GM21526 (cell line): ENCODE results near the gene ZNF385D.

Experiments
- ATAC-seq: cut with Tn5 transposase; IDR thresholded peaks from one replicate; pipeline ENCODE4 v1.9.1; 2021; ENCODE audit warnings: moderate library complexity; ENCODE audit not compliant: unreplicated experiment, low FRiP score

The ZNF385D gene

GRCh38 chr3:21466476-21466875 lies 284.5 kb downstream of the ZNF385D start:
- no peak for ATAC-seq

- no peak for ATAC-seq
Observed at GRCh38 chr3:21464746-21465145, 286.3 kb downstream of the ZNF385D start.

DNA sequence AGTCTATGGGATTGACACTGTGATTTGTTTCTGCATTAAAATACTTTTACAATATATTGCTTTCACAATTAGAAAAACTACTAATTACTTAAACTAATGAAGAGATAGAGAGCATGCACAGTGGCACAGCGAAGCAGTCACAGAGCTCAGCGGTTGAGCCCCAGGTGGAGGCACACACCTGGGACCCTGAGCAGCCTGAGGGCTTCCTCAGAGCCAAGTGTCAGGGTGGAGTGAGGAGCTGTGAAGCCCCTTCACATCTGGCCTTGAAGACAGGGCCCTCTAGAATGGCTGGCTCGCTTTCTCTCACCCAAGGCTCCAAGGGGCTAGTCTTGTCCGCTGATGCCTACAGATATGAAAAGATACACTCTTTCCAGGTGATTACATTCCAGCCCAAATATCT lies 287.7 kb downstream of the ZNF385D start:
- ATAC-seq: no peak

DNA sequence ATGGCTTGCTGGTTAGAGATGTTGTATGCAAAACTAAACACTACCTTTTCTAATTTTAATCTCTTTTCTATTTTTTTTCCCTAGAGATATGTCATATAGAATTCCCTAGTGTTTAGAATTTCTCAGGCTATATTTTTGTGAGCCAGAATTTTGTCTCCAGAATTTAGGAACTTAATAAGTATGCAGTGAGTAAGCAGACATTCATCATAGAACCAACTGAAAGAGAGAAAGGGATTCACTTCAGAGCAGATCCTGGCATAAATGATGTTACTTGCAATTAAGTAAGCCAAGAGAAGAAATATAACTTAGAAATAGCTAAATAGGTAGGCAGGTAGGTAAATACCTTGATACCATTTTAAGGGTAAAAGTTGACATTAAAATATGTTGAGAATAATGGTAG lies 288.9 kb downstream of the ZNF385D start:
- ATAC-seq: no peak

DNA sequence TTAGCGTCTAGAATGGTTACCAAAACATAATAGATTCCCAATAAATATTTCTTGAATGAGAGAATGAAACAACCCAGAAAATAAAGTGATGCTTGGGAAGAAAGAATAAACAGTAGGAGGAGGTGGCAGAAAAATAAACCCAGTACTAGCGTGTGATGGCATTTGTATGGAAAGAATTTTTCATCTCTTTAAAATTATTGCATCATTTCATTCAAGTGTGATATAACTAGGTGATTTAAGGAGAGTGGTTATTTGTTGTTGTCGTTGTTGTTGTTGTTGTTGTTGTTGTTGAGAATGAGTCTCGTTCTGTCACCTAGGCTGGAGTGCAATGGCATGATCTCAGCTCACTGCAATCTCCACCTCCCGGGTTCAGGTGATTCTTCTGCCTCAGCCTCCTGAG lies 293.9 kb downstream of the ZNF385D start:
- ATAC-seq: no peak

- ATAC-seq: no peak
Observed at GRCh38 chr3:21449738-21450137, 301.3 kb downstream of the ZNF385D start.

- ATAC-seq: no peak
Observed at GRCh38 chr3:21447476-21448151, 303.4 kb downstream of the ZNF385D start.

DNA sequence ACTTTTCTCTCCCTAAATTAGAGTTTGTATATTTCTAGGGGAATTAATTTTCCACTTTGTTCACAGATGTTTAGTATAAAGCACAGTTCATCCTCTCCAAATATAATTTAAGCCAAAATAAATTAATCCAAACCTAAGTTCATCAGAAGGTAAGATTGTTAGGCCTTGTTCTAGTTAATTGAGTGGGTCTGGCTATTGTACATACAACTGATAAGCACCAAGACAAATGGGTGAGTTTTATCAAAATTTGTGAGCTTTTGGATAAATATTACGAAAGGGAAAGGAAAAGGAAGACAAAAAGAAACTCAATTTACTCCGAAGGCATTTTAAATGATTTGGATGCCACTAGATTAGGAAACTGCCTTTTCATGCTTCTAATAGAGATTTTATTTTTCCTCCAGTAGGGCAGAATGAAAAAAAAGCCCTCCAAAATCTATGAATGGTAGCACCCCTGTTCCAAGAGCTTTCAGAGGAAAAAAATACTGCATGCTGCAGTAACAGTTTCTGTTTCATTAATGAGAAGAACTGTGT lies 304.0 kb downstream of the ZNF385D start:
- no peak for ATAC-seq

GRCh38 chr3:21446027-21446426 lies 305.0 kb downstream of the ZNF385D start:
- ATAC-seq: no peak

GRCh38 chr3:21441821-21442220 lies 309.2 kb downstream of the ZNF385D start:
- ATAC-seq: no peak

DNA sequence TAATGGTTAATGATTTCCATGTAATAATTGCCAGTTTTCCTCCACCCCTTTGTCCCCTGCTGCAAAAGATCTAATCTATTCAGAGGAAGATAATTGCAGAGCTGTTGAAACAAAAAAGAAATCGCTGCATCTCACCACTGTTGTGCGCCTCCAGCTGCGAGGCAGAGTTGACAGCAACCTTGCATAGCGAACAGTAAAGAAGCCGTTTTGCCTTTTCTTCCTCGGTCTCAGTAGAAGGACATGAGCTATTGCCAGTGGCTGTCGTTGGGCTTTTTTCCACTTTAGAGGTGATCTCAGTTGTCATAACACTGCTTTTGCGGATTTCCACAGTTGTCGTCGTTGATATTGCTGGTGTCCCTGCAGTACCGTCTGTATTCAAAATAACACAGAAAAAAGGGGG lies 314.2 kb downstream of the ZNF385D start:
- ATAC-seq: no peak

GRCh38 chr3:21435871-21436270 lies 315.1 kb downstream of the ZNF385D start:
- ATAC-seq: no peak

DNA sequence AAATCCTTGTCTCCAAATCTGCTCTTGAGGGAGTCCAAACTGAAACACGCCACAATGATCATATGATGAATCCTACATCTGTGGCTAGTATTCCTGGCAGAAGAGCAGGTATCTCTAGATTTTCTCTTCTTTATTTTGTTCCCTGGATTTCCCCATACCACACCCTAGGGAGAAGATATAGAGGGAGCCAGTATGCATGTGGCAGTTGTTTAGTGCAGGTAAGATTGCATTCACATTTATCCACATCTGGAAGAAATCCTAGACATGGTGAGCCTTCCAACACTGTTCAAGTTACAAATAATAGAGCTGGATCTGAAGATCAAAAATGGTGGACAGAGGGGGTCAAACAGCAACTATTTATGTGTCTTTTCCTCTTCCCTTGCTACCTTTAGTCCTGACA lies 316.7 kb downstream of the ZNF385D start:
- ATAC-seq: no peak

- no peak for ATAC-seq
Observed at GRCh38 chr3:21433751-21434150, 317.3 kb downstream of the ZNF385D start.

DNA sequence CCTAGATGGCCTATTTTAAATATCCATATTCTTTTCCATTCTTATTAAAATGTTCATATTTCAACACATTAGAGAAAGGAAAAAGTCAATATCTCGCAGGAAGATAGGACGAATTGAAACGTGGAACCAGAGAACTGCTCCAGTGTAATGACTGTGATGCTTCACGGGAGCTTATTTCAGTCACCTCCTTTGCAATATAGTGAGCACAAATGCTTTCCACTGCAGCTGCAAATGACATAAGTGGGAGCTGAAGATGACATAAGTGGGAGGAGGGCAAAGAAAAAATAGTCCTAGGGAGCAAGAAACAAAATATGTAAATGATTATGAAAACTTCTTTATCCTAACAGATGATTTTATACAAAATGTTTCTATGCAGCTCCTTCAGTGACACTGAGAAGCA lies 324.1 kb downstream of the ZNF385D start:
- ATAC-seq: no peak

DNA sequence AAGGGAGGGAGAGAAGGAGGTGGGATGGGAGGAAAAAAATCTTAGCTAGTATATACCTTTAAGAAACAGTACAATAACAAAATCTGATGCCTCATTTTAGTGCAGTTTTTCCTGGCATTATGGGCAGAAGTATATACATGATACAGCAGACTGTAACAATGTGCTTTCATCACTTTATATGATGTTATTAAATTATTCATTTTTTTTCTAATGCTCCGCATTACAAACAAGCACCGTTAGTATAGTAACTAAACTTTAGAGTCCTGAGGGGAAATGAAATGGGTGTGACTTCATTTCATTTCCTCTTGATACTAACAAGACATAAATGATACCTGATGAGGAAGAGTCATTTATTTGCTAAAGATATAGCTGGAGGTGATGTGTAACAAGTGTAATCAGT lies 325.3 kb downstream of the ZNF385D start:
- no peak for ATAC-seq

DNA sequence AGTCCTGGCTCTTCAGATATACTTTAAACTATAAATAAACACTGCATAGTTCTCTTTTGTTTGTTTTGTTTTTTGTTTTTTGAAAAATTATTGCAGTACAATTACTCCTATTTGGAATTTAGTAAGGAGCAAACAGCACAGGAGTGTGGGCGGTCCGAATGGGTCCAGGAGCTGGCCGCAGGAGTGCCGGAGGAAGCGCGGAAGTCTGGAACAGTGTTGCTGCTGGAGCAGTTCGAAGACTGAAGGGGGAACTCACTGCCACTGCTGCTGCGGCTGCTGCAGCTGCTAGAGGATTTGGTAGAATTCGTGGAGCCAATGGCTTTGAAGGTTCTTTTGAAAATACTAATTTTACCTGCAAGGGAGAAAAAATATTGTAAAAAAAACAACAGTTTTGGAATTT lies 329.9 kb downstream of the ZNF385D start:
- no peak for ATAC-seq

- ATAC-seq: no peak
Observed at GRCh38 chr3:21417991-21418390, 333.0 kb downstream of the ZNF385D start.

GRCh38 chr3:21414506-21414905 lies 336.5 kb downstream of the ZNF385D start:
- ATAC-seq: no peak

- ATAC-seq: no peak
Observed at GRCh38 chr3:21411058-21411457, 340.0 kb downstream of the ZNF385D start.

GRCh38 chr3:21409401-21409800 lies 341.6 kb downstream of the ZNF385D start:
- no peak for ATAC-seq

GRCh38 chr3:21407743-21408142 lies 343.3 kb downstream of the ZNF385D start:
- no peak for ATAC-seq
